ENCODE data around the gene RBM17. TPM values are rescaled to one million over a fixed set of nuclear protein-coding genes. Genes with fewer than 3 reads are reported as not detected.
A peak's percentile ranks its signal among the peaks of the same experiment; 100 is the strongest.

The RBM17 gene
- total and polyA plus RNA-seq, 10 of the 15 experiments (the other 5 are each of a cell fraction or from before 2014, with no cell fraction given): 28.4 to 181 (median 83.9) TPM

DNA sequence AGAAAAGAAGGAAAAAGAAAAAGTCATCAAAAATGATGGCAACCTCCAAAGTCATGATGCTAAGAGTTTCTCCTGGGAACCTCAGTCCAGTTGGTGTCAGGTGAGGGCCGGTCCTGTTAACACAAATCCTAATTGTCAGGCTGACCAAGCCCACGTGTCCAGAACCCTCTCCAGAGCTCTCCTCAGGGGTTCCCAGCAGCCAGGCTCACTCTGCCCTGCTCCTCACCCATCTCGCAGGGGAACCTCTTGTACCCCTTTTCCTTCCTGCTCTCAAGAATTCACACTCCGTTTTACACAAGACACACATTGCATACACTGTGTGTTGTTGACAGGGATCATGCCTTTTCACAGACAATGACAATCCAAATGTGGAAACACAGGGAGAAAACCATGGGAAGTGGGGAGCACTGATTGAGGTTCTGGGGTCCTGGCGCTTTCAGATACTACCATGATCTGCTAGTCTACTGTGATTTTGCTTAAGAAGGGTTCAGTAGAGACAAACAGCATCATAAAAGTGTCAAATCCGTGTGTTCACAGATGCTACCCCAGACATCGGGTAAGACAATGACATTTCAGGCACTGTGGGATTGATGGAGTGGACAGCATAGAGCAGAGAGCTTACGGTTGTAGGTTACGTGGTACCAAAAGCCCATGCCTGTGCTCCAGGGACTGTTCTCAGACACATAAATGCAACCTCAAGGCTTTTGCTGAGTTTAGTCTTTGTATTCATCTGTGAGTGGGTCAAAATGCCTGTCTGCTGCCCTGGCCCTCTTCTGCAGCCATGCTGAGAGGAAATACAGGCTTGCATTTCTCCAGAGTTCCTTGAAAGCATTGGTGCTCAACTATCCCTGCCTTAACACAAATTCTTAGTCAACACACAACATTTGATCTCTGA, 42.7 kb upstream of the RBM17 start:
- no peaks in the 10 kb centered on the region for H4K20me1 ChIP-seq (ENCODE audit: control insufficient read depth, insufficient read depth)
- H3K27ac ChIP-seq (ENCODE audit: control insufficient read depth, insufficient read depth): no peak overlapping the region
- H3K4me3 ChIP-seq: peak overlapping the region; percentile 9; the same call in 1 of the 2 replicates
- H3K27me3 ChIP-seq (replicated peaks in 1 of 2; ENCODE audit: control insufficient read depth in 2 of 2, insufficient read depth in 2 of 2, low read length in 1 of 2): no peaks in the 10 kb centered on the region
- H3K36me3 ChIP-seq (ENCODE audit: control insufficient read depth in 2 of 2, insufficient read depth in 2 of 2, low read length in 1 of 2): no peaks in the 10 kb centered on the region; a peak in 1 of 4 replicates
- no peak for FAIRE-seq
- BruUV-seq (replicated peaks): no TSS peak
- ChIA-PET POLR2A (interaction anchor here (0.6 to 1.1 kb wide), 2 partner anchors 10 to 124 kb away, joined by 3 to 5 read pairs; no protein-coding TSS in a partner anchor), SMC1A (ENCODE audit: uncharacterized antibody, unreplicated experiment) (interaction anchor here (0.7 to 7.1 kb wide), 8 partner anchors 11 to 356 kb away, joined by 3 to 53 read pairs (median 4); no protein-coding TSS in a partner anchor), RAD21 (ENCODE audit: unreplicated experiment) (interaction anchor here (0.9 to 1.7 kb wide), 7 partner anchors 8 to 40 kb away, joined by 3 to 8 read pairs (median 3); no protein-coding TSS in a partner anchor), CTCF (interaction anchor here (3.0 to 10.2 kb wide), 3 partner anchors 32 to 39 kb away, joined by 17 to 101 read pairs (median 95); no protein-coding TSS in a partner anchor)
- TF ChIP-seq ESRRA (IDR thresholded peaks at IDR 0.05; ENCODE audit: low read length) (no peak), TAF1 (IDR thresholded peaks at IDR 0.05; ENCODE audit: borderline replicate concordance, low read depth, low read length) (no peak), EP300 (IDR thresholded peaks at IDR 0.05; ENCODE audit: borderline replicate concordance in 1 of 2, control insufficient read depth in 1 of 2, low read depth in 2 of 2, low read length in 2 of 2) (no peak), DPF2 (IDR thresholded peaks at IDR 0.05) (no peak), YBX1 (IDR thresholded peaks at IDR 0.05) (no peak), ETV6 (conservative IDR thresholded peaks at IDR 0.05 in 1 of 2, IDR thresholded peaks at IDR 0.05 in 1 of 2; ENCODE audit: borderline replicate concordance in 1 of 2, low read depth in 1 of 2) (no peak), YY1 (IDR thresholded peaks at IDR 0.05; ENCODE audit: low read depth, low read length) (no peak), EGR1 (IDR thresholded peaks at IDR 0.05; ENCODE audit: borderline replicate concordance in 1 of 2, low read depth in 2 of 2, low read length in 2 of 2) (no peak), NKRF (conservative IDR thresholded peaks at IDR 0.05) (no peak), POLR2AphosphoS2 (IDR thresholded peaks at IDR 0.05; ENCODE audit: low read depth, low read length) (no peak)
- TF ChIP-seq, protein P1, sequence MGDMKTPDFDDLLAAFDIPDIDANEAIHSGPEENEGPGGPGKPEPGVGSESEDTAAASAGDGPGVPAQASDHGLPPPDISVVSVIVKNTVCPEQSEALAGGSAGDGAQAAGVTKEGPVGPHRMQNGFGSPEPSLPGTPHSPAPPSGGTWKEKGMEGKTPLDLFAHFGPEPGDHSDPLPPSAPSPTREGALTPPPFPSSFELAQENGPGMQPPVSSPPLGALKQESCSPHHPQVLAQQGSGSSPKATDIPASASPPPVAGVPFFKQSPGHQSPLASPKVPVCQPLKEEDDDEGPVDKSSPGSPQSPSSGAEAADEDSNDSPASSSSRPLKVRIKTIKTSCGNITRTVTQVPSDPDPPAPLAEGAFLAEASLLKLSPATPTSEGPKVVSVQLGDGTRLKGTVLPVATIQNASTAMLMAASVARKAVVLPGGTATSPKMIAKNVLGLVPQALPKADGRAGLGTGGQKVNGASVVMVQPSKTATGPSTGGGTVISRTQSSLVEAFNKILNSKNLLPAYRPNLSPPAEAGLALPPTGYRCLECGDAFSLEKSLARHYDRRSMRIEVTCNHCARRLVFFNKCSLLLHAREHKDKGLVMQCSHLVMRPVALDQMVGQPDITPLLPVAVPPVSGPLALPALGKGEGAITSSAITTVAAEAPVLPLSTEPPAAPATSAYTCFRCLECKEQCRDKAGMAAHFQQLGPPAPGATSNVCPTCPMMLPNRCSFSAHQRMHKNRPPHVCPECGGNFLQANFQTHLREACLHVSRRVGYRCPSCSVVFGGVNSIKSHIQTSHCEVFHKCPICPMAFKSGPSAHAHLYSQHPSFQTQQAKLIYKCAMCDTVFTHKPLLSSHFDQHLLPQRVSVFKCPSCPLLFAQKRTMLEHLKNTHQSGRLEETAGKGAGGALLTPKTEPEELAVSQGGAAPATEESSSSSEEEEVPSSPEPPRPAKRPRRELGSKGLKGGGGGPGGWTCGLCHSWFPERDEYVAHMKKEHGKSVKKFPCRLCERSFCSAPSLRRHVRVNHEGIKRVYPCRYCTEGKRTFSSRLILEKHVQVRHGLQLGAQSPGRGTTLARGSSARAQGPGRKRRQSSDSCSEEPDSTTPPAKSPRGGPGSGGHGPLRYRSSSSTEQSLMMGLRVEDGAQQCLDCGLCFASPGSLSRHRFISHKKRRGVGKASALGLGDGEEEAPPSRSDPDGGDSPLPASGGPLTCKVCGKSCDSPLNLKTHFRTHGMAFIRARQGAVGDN (IDR thresholded peaks at IDR 0.05): no peak
- TF ChIP-seq, protein P2, sequence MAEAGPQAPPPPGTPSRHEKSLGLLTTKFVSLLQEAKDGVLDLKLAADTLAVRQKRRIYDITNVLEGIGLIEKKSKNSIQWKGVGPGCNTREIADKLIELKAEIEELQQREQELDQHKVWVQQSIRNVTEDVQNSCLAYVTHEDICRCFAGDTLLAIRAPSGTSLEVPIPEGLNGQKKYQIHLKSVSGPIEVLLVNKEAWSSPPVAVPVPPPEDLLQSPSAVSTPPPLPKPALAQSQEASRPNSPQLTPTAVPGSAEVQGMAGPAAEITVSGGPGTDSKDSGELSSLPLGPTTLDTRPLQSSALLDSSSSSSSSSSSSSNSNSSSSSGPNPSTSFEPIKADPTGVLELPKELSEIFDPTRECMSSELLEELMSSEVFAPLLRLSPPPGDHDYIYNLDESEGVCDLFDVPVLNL (IDR thresholded peaks at IDR 0.05; ENCODE audit: low read depth, low read length): no peak
- DNase-seq (ENCODE audit: low read depth, low spot score): no peak
- H3K9me3 ChIP-seq (replicated peaks; ENCODE audit: control insufficient read depth, insufficient read depth, low read length): no peaks in the 10 kb centered on the region
- 38% methylated on average over 9 of the region's 9 CpGs for WGBS (ENCODE audit: insufficient coverage, insufficient replicate concordance, low lambda C conversion rate, missing lambda C conversion rate)
- H3K79me2 ChIP-seq (ENCODE audit: control insufficient read depth, insufficient read depth, low read length): no peaks in the 10 kb centered on the region
- peaks cover 45% of the 10 kb centered on the region for H3K4me1 ChIP-seq (ENCODE audit: control insufficient read depth, insufficient read depth, low read length)
- no peak overlapping the region for H3K9ac ChIP-seq (ENCODE audit: control insufficient read depth, insufficient read depth, low read length)
- H3K4me2 ChIP-seq (ENCODE audit: control insufficient read depth, insufficient read depth): no peak overlapping the region; the same call in 1 of the 2 replicates
- in situ Hi-C loops (cut with MboI) (no loop called here), intact Hi-C loops (cut with micrococcal nuclease; ENCODE audit: unreplicated experiment) (no loop called here)
- no peak overlapping the region for H2AFZ ChIP-seq (ENCODE audit: control insufficient read depth, low read depth, low read length)
- no peak for ATAC-seq
